Panc1 (cell line): ENCODE data around the gene KRTAP5-11.

Source experiments
- CTCF ChIP-seq: fragments of 450-650 bp; IDR thresholded peaks from 2 replicates; pipeline ENCODE4 v1.5.1; 2017; ENCODE audit warnings: mild to moderate bottlenecking
- POLR2AphosphoS5 ChIP-seq: IDR thresholded peaks from 2 replicates; pipeline ENCODE4 v1.6.1; 2012; ENCODE audit warnings: mild to moderate bottlenecking, low read depth, low read length, moderate library complexity
- SIN3A ChIP-seq: IDR thresholded peaks from 2 replicates; pipeline ENCODE4 v1.6.1; 2012; ENCODE audit warnings: low read depth, mild to moderate bottlenecking, low read length, moderate library complexity, borderline replicate concordance; ENCODE audit not compliant: insufficient read depth

- TF ChIP-seq SIN3A (no peak), CTCF (no peak), POLR2AphosphoS5 (no peak)
These were observed 38.0 kb downstream of the KRTAP5-11 start for GRCh38 chr11:71544525-71545214.
